WTC11 (cell line): ENCODE results near the gene SERPINB5. TPM values are rescaled to one million over a fixed set of nuclear protein-coding genes. Genes with fewer than 3 reads are reported as not detected.

ENCODE experiments used
- ATAC-seq: fragments of 200-7000 bp; cut with Tn5 transposase; 2 replicates; pipeline ENCODE4 v1.10.0; 2021; ENCODE audit warnings: mild to moderate bottlenecking, moderate library complexity
- CTCF ChIA-PET: fragments of 300-600 bp; sonication (Branson Sonifier 250); formaldehyde crosslinking; loops from one replicate; lab custom pipeline; 2021; ENCODE audit warnings: antibody characterized with exemption; lab: Charles Lee
- POLR2A ChIA-PET: fragments of 350-600 bp; sonication (Branson Sonifier 250); formaldehyde crosslinking; loops from one replicate; lab custom pipeline; 2021; ENCODE audit warnings: antibody characterized with exemption; lab: Charles Lee
- DNase-seq: peaks from one replicate; pipeline ENCODE4 v3.0.0; 2021; ENCODE audit warnings: low spot score
- H3K27ac Mint-ChIP-seq: 2 replicates; pipeline ENCODE4 v1.8.0; 2021; ENCODE audit warnings: mixed read lengths
- H3K27me3 Mint-ChIP-seq: 2 replicates; pipeline ENCODE4 v1.8.0; 2021; ENCODE audit warnings: low read depth, mild to moderate bottlenecking, moderate library complexity, mixed read lengths
- H3K36me3 Mint-ChIP-seq: 2 replicates; pipeline ENCODE4 v1.8.0; 2021; ENCODE audit warnings: mixed read lengths
- H3K4me1 Mint-ChIP-seq: 2 replicates; pipeline ENCODE4 v1.8.0; 2022; ENCODE audit warnings: mixed read lengths
- H3K4me3 Mint-ChIP-seq: 2 replicates; pipeline ENCODE4 v1.8.0; 2021; ENCODE audit warnings: mild to moderate bottlenecking, moderate library complexity, mixed read lengths
- H3K9me3 Mint-ChIP-seq: 2 replicates; pipeline ENCODE4 v1.8.0; 2021; ENCODE audit warnings: mixed read lengths
- ESRRA ChIP-seq: sonication (generic); formaldehyde crosslinking; IDR thresholded peaks from 2 replicates; pipeline ENCODE4 v1.8.1; 2022; ENCODE audit warnings: mild to moderate bottlenecking, missing genetic modification reagents, borderline replicate concordance
- FOXK1 ChIP-seq: sonication (generic); formaldehyde crosslinking; IDR thresholded peaks from 2 replicates; pipeline ENCODE4 v1.8.0; 2022; ENCODE audit warnings: mild to moderate bottlenecking, moderate library complexity, missing genetic modification reagents
- JAZF1 ChIP-seq: fragments of 250-450 bp; sonication (Bioruptor Pico); IDR thresholded peaks from 2 replicates; pipeline ENCODE4 v1.9.0; 2021; ENCODE audit warnings: moderate library complexity, mild to moderate bottlenecking, inconsistent platforms
- MYBL2 ChIP-seq: sonication (generic); formaldehyde crosslinking; IDR thresholded peaks from 2 replicates; pipeline ENCODE4 v1.8.1; 2023; ENCODE audit warnings: mild to moderate bottlenecking, moderate library complexity, missing genetic modification reagents
- NFE2L1 ChIP-seq: sonication (generic); formaldehyde crosslinking; IDR thresholded peaks from 2 replicates; pipeline ENCODE4 v1.8.1; 2023; ENCODE audit warnings: missing genetic modification reagents
- RELA ChIP-seq: sonication (generic); formaldehyde crosslinking; IDR thresholded peaks from 2 replicates; pipeline ENCODE4 v1.8.1; 2022; ENCODE audit warnings: missing genetic modification reagents, mild to moderate bottlenecking, borderline replicate concordance
- ZNF219 ChIP-seq: sonication (generic); formaldehyde crosslinking; IDR thresholded peaks from 2 replicates; pipeline ENCODE4 v1.8.0; 2023; ENCODE audit warnings: missing genetic modification reagents, mild to moderate bottlenecking, borderline replicate concordance
- ZNF396 ChIP-seq: fragments of 250-450 bp; sonication (Bioruptor Pico); IDR thresholded peaks from 2 replicates; pipeline ENCODE4 v1.8.0; 2021; ENCODE audit warnings: mild to moderate bottlenecking, moderate library complexity, borderline replicate concordance
- ZNF423 ChIP-seq: fragments of 250-450 bp; sonication (Bioruptor Pico); IDR thresholded peaks from 2 replicates; pipeline ENCODE4 v2.1.2; 2022; ENCODE audit warnings: mild to moderate bottlenecking, moderate library complexity
- ZNF671 ChIP-seq: fragments of 250-450 bp; sonication (Bioruptor Pico); IDR thresholded peaks from 2 replicates; pipeline ENCODE4 v1.8.0; 2021; ENCODE audit warnings: mild to moderate bottlenecking
- total RNA-seq: library from RNA; stranded (reverse); gene quantifications from 3 replicates; pipeline ENCODE4 v1.2.3, GENCODE V29; 2021
- TF ChIP-seq, protein P1 (sequence below): fragments of 250-450 bp; sonication (Bioruptor Pico); IDR thresholded peaks from 2 replicates; pipeline ENCODE4 v1.8.0; 2021; ENCODE audit warnings: mild to moderate bottlenecking
- TF ChIP-seq, protein P2 (sequence below): sonication (generic); formaldehyde crosslinking; conservative IDR thresholded peaks from 2 replicates; pipeline ENCODE4 v1.8.1; 2023; ENCODE audit warnings: mild to moderate bottlenecking, low read depth, missing genetic modification reagents, moderate library complexity
- TF ChIP-seq, protein P3 (sequence below): sonication (generic); formaldehyde crosslinking; IDR thresholded peaks from 2 replicates; pipeline ENCODE4 v1.8.1; 2023; ENCODE audit warnings: mild to moderate bottlenecking, moderate library complexity, missing genetic modification reagents
- TF ChIP-seq, protein P4 (sequence below): sonication (generic); formaldehyde crosslinking; IDR thresholded peaks from 2 replicates; pipeline ENCODE4 v1.8.1; 2023; ENCODE audit warnings: mild to moderate bottlenecking, missing genetic modification reagents, moderate library complexity
- TF ChIP-seq, protein P5 (sequence below): sonication (generic); formaldehyde crosslinking; IDR thresholded peaks from 2 replicates; pipeline ENCODE4 v1.8.0; 2022; ENCODE audit warnings: missing genetic modification reagents
- TF ChIP-seq, protein P6 (sequence below): fragments of 250-450 bp; sonication (Bioruptor Pico); conservative IDR thresholded peaks from 2 replicates; pipeline ENCODE4 v1.9.0; 2021; ENCODE audit warnings: mild to moderate bottlenecking
- TF ChIP-seq, protein P7 (sequence below): sonication (generic); formaldehyde crosslinking; IDR thresholded peaks from 2 replicates; pipeline ENCODE4 v1.8.1; 2023; ENCODE audit warnings: mild to moderate bottlenecking, missing genetic modification reagents, borderline replicate concordance

The SERPINB5 gene
- total RNA-seq, 1 experiment from 2014 or later, result 0.17 TPM

DNA sequence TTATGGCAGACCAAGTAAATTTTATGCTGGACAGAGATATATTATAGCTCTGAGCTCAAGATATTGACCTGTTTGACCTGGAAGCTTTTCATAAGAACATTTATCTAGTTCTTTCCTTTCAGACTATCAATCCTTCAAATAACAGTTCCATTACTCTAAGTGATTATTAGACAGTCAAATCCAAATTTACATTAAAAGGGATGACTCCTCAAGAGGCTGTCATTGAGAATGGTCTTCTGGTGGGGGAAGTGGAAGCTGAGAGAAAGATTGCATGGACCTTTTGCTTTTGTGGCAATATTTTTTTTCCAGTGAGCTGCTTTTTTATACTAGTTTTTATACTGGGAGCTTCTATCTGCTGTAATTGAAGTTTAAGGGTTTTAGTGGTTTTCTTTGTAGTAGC, 50.5 kb downstream of the SERPINB5 start:
- no peaks in the 10 kb centered on the region for H3K27me3 Mint-ChIP-seq
- ChIA-PET CTCF (no interaction called here), POLR2A (no interaction called here)
- ATAC-seq (no peak), DNase-seq (no peak)
- no peak overlapping the region for H3K27ac Mint-ChIP-seq
- peaks cover 13% of the 10 kb centered on the region for H3K4me1 Mint-ChIP-seq
- no peak overlapping the region for H3K4me3 Mint-ChIP-seq
- no peaks in the 10 kb centered on the region for H3K9me3 Mint-ChIP-seq
- TF ChIP-seq, protein P1, sequence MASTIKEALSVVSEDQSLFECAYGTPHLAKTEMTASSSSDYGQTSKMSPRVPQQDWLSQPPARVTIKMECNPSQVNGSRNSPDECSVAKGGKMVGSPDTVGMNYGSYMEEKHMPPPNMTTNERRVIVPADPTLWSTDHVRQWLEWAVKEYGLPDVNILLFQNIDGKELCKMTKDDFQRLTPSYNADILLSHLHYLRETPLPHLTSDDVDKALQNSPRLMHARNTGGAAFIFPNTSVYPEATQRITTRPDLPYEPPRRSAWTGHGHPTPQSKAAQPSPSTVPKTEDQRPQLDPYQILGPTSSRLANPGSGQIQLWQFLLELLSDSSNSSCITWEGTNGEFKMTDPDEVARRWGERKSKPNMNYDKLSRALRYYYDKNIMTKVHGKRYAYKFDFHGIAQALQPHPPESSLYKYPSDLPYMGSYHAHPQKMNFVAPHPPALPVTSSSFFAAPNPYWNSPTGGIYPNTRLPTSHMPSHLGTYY, result no peak
- no peak for TF ChIP-seq ZNF671
- TF ChIP-seq ZNF423 (CRISPR knock-in tag), result no peak
- TF ChIP-seq, protein P2, sequence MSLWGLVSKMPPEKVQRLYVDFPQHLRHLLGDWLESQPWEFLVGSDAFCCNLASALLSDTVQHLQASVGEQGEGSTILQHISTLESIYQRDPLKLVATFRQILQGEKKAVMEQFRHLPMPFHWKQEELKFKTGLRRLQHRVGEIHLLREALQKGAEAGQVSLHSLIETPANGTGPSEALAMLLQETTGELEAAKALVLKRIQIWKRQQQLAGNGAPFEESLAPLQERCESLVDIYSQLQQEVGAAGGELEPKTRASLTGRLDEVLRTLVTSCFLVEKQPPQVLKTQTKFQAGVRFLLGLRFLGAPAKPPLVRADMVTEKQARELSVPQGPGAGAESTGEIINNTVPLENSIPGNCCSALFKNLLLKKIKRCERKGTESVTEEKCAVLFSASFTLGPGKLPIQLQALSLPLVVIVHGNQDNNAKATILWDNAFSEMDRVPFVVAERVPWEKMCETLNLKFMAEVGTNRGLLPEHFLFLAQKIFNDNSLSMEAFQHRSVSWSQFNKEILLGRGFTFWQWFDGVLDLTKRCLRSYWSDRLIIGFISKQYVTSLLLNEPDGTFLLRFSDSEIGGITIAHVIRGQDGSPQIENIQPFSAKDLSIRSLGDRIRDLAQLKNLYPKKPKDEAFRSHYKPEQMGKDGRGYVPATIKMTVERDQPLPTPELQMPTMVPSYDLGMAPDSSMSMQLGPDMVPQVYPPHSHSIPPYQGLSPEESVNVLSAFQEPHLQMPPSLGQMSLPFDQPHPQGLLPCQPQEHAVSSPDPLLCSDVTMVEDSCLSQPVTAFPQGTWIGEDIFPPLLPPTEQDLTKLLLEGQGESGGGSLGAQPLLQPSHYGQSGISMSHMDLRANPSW (CRISPR knock-in tag), result no peak
- TF ChIP-seq, protein P3, sequence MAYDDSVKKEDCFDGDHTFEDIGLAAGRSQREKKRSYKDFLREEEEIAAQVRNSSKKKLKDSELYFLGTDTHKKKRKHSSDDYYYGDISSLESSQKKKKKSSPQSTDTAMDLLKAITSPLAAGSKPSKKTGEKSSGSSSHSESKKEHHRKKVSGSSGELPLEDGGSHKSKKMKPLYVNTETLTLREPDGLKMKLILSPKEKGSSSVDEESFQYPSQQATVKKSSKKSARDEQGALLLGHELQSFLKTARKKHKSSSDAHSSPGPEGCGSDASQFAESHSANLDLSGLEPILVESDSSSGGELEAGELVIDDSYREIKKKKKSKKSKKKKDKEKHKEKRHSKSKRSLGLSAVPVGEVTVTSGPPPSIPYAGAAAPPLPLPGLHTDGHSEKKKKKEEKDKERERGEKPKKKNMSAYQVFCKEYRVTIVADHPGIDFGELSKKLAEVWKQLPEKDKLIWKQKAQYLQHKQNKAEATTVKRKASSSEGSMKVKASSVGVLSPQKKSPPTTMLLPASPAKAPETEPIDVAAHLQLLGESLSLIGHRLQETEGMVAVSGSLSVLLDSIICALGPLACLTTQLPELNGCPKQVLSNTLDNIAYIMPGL, result no peak
- no peak for TF ChIP-seq ESRRA (CRISPR knock-in tag)
- TF ChIP-seq, protein P4, sequence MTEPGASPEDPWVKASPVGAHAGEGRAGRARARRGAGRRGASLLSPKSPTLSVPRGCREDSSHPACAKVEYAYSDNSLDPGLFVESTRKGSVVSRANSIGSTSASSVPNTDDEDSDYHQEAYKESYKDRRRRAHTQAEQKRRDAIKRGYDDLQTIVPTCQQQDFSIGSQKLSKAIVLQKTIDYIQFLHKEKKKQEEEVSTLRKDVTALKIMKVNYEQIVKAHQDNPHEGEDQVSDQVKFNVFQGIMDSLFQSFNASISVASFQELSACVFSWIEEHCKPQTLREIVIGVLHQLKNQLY, result no peak
- TF ChIP-seq RELA, result no peak
- TF ChIP-seq, protein P5, sequence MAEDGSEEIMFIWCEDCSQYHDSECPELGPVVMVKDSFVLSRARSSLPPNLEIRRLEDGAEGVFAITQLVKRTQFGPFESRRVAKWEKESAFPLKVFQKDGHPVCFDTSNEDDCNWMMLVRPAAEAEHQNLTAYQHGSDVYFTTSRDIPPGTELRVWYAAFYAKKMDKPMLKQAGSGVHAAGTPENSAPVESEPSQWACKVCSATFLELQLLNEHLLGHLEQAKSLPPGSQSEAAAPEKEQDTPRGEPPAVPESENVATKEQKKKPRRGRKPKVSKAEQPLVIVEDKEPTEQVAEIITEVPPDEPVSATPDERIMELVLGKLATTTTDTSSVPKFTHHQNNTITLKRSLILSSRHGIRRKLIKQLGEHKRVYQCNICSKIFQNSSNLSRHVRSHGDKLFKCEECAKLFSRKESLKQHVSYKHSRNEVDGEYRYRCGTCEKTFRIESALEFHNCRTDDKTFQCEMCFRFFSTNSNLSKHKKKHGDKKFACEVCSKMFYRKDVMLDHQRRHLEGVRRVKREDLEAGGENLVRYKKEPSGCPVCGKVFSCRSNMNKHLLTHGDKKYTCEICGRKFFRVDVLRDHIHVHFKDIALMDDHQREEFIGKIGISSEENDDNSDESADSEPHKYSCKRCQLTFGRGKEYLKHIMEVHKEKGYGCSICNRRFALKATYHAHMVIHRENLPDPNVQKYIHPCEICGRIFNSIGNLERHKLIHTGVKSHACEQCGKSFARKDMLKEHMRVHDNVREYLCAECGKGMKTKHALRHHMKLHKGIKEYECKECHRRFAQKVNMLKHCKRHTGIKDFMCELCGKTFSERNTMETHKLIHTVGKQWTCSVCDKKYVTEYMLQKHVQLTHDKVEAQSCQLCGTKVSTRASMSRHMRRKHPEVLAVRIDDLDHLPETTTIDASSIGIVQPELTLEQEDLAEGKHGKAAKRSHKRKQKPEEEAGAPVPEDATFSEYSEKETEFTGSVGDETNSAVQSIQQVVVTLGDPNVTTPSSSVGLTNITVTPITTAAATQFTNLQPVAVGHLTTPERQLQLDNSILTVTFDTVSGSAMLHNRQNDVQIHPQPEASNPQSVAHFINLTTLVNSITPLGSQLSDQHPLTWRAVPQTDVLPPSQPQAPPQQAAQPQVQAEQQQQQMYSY, result no peak
- no peak for TF ChIP-seq NFE2L1
- no peak for TF ChIP-seq ZNF219 (CRISPR knock-in tag)
- no peak for TF ChIP-seq FOXK1 (CRISPR knock-in tag)
- TF ChIP-seq MYBL2, result no peak
- TF ChIP-seq ZNF396 (CRISPR knock-in tag), result no peak
- no peak for TF ChIP-seq JAZF1 (CRISPR knock-in tag)
- TF ChIP-seq, protein P6, sequence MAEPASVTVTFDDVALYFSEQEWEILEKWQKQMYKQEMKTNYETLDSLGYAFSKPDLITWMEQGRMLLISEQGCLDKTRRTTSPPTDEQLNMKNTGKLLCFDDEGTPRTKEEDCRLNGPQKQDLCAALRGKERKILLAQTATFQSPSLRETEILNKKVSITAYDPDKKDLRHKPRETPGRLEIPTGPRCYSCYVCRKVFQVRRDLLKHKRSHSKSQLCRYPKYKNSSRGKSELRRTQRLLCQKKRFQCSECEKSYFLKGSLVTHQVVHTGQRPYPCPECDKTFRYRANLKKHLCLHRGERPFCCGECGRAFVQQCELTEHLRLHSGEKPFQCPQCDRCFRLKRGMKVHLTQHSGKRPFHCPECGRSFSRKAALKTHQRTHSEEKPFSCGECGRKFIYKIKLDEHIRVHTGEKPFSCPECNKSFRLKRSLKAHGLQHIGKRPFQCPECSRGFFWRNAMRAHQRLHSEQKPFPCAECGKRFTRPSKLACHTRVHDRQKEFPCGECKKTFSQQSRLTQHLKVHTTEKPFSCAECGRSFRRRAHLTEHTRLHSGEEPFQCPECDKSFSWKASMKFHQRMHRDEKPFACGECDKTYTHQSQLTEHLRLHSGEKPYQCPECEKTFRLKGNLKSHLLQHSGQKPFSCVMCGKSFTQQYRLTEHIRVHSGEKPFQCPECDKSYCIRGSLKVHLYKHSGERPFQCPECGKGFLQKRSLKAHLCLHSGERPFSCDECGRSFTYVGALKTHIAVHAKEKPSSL (CRISPR knock-in tag), result no peak
- TF ChIP-seq, protein P7, sequence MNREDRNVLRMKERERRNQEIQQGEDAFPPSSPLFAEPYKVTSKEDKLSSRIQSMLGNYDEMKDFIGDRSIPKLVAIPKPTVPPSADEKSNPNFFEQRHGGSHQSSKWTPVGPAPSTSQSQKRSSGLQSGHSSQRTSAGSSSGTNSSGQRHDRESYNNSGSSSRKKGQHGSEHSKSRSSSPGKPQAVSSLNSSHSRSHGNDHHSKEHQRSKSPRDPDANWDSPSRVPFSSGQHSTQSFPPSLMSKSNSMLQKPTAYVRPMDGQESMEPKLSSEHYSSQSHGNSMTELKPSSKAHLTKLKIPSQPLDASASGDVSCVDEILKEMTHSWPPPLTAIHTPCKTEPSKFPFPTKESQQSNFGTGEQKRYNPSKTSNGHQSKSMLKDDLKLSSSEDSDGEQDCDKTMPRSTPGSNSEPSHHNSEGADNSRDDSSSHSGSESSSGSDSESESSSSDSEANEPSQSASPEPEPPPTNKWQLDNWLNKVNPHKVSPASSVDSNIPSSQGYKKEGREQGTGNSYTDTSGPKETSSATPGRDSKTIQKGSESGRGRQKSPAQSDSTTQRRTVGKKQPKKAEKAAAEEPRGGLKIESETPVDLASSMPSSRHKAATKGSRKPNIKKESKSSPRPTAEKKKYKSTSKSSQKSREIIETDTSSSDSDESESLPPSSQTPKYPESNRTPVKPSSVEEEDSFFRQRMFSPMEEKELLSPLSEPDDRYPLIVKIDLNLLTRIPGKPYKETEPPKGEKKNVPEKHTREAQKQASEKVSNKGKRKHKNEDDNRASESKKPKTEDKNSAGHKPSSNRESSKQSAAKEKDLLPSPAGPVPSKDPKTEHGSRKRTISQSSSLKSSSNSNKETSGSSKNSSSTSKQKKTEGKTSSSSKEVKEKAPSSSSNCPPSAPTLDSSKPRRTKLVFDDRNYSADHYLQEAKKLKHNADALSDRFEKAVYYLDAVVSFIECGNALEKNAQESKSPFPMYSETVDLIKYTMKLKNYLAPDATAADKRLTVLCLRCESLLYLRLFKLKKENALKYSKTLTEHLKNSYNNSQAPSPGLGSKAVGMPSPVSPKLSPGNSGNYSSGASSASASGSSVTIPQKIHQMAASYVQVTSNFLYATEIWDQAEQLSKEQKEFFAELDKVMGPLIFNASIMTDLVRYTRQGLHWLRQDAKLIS (CRISPR knock-in tag), result no peak
- H3K36me3 Mint-ChIP-seq, result no peaks in the 10 kb centered on the region
